ENCODE measurements around the gene GARIN5B.
"Not testable (repeated sequence)": the region's sequence is repeated elsewhere in the genome, so short reads cannot be mapped to it uniquely, and the experiment has no call there.

Gene GARIN5B

GRCh38 chr19:55362990-55363716 is at the start of gene GARIN5B:
Gene GARIN5B, minus strand, starts transcription at chr19:55363260. Its CDS starts 194 bp downstream, at chr19:55363066.
- no peak for DNase-seq (ENCODE audit: low read depth)

- DNase-seq (ENCODE audit: low read depth), result no peak
Measured at GRCh38 chr19:55410168-55410567, 47.1 kb upstream of the GARIN5B start.

GRCh38 chr19:55409179-55409578 is 46.1 kb upstream of the GARIN5B start:
- not testable (repeated sequence) for DNase-seq (ENCODE audit: low read depth)

GRCh38 chr19:55408533-55408872 is 45.4 kb upstream of the GARIN5B start:
- DNase-seq (ENCODE audit: low read depth), result no peak

GRCh38 chr19:55407800-55408532 is 44.9 kb upstream of the GARIN5B start:
- DNase-seq (ENCODE audit: low read depth), result peak; percentile 93

GRCh38 chr19:55407550-55407799 is 44.4 kb upstream of the GARIN5B start, which contains the start of gene UBE2S:
Gene UBE2S, minus strand, starts transcription at chr19:55407788. Its CDS starts 199 bp downstream, at chr19:55407589.
- not testable (repeated sequence) for DNase-seq (ENCODE audit: low read depth)

- no peak for DNase-seq (ENCODE audit: low read depth)
Measured at GRCh38 chr19:55406826-55407549, 43.9 kb upstream of the GARIN5B start.

GRCh38 chr19:55406091-55406825 is 43.2 kb upstream of the GARIN5B start:
- DNase-seq (ENCODE audit: low read depth), result no peak

GRCh38 chr19:55405638-55406037 is 42.6 kb upstream of the GARIN5B start:
- DNase-seq (ENCODE audit: low read depth), result no peak

GRCh38 chr19:55402509-55402908 is 39.4 kb upstream of the GARIN5B start:
- no peak for DNase-seq (ENCODE audit: low read depth)

GRCh38 chr19:55401390-55401789 is 38.3 kb upstream of the GARIN5B start:
- not testable (repeated sequence) for DNase-seq (ENCODE audit: low read depth)

GRCh38 chr19:55400281-55401087 is 37.4 kb upstream of the GARIN5B start:
- DNase-seq (ENCODE audit: low read depth), result no peak

GRCh38 chr19:55398200-55398925 is 35.3 kb upstream of the GARIN5B start:
- DNase-seq (ENCODE audit: low read depth), result no peak

GRCh38 chr19:55392820-55393761 is 30.0 kb upstream of the GARIN5B start:
- no peak for DNase-seq (ENCODE audit: low read depth)

GRCh38 chr19:55391702-55392615 is 28.9 kb upstream of the GARIN5B start:
- DNase-seq (ENCODE audit: low read depth), result no peak

- no peak for DNase-seq (ENCODE audit: low read depth)
Measured at GRCh38 chr19:55391191-55391670, 28.2 kb upstream of the GARIN5B start.

- no peak for DNase-seq (ENCODE audit: low read depth)
Measured at GRCh38 chr19:55390461-55390880, 27.4 kb upstream of the GARIN5B start.

Data from activated T-helper 1 cell treated with Interleukin-2 at 50 U/mL for 16 hours (primary cell).